Measurements from ENCODE around the gene COL15A1.

COL15A1 gene

GRCh38 chr9:98961513-98962180 is 17.9 kb downstream of the COL15A1 start:
- Histone ChIP-seq H3K4me2 (ENCODE audit: low read length) (no peak overlapping the region), H3F3A (ENCODE audit: control insufficient read depth, insufficient read depth) (no peaks in the 10 kb centered on the region), H3K27ac (ENCODE audit: low read depth, low read length) (no peak overlapping the region), H3K9me3 (ENCODE audit: control insufficient read depth, insufficient read depth, low read length) (no peaks in the 10 kb centered on the region), H3K36me3 (ENCODE audit: control insufficient read depth, low read length) (no peaks in the 10 kb centered on the region), H3K27me3 (ENCODE audit: control insufficient read depth, low read length) (peaks cover 13% of the 10 kb centered on the region), H4K20me1 (ENCODE audit: control insufficient read depth, insufficient read depth, low read depth, low read length) (no peaks in the 10 kb centered on the region), H3K4me1 (ENCODE audit: control insufficient read depth, low read length) (no peaks in the 10 kb centered on the region), H3K9me2 (replicated peaks; ENCODE audit: control insufficient read depth, low read length) (no peaks in the 10 kb centered on the region), H3K79me2 (ENCODE audit: control insufficient read depth, low read length) (no peaks in the 10 kb centered on the region), H3K4me3 (ENCODE audit: low read length) (no peak overlapping the region)
- TF ChIP-seq EZH2phosphoT487 (IDR thresholded peaks at IDR 0.05; ENCODE audit: borderline replicate concordance, low read length) (no peak), CTCF (IDR thresholded peaks at IDR 0.05; ENCODE audit: low read depth, low read length, poor library complexity, severe bottlenecking) (no peak)

GRCh38 chr9:98962181-98962560 is 18.5 kb downstream of the COL15A1 start:
- Histone ChIP-seq H3K4me2 (ENCODE audit: low read length) (no peak overlapping the region), H3K4me3 (ENCODE audit: low read length) (no peak overlapping the region), H3K27ac (ENCODE audit: low read depth, low read length) (no peak overlapping the region), H3K27me3 (ENCODE audit: control insufficient read depth, low read length) (peaks cover 13% of the 10 kb centered on the region), H3K9me3 (ENCODE audit: control insufficient read depth, insufficient read depth, low read length) (no peaks in the 10 kb centered on the region), H4K20me1 (ENCODE audit: control insufficient read depth, insufficient read depth, low read depth, low read length) (no peaks in the 10 kb centered on the region), H3K36me3 (ENCODE audit: control insufficient read depth, low read length) (no peaks in the 10 kb centered on the region), H3F3A (ENCODE audit: control insufficient read depth, insufficient read depth) (no peaks in the 10 kb centered on the region), H3K4me1 (ENCODE audit: control insufficient read depth, low read length) (no peaks in the 10 kb centered on the region), H3K79me2 (ENCODE audit: control insufficient read depth, low read length) (no peaks in the 10 kb centered on the region), H3K9me2 (replicated peaks; ENCODE audit: control insufficient read depth, low read length) (no peaks in the 10 kb centered on the region)
- TF ChIP-seq EZH2phosphoT487 (IDR thresholded peaks at IDR 0.05; ENCODE audit: borderline replicate concordance, low read length), result no peak
- no peak for TF ChIP-seq CTCF (IDR thresholded peaks at IDR 0.05; ENCODE audit: low read depth, low read length, poor library complexity, severe bottlenecking)

DNA sequence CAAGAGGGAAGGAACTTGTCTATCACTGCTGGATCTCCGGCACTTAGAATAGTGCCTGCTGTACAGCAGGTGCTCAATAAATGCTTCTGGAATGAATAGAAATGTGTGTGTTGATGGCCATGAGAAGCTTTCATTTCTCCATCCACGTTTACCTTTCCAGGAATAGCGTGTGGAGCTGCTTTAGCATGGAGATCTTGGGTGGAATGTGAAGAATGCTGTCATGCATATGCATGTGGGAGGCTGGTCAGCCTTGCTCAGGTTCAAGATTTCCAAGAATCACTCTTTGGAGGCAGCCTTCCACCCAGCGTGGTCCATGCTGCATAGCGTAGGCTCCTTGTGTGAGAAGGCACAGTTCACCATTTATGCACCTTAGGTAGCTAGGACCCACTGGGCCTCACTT is 19.2 kb downstream of the COL15A1 start:
- H3K27ac ChIP-seq (ENCODE audit: low read depth, low read length), result no peak overlapping the region
- peaks cover 13% of the 10 kb centered on the region for H3K27me3 ChIP-seq (ENCODE audit: control insufficient read depth, low read length)
- H3K4me2 ChIP-seq (ENCODE audit: low read length), result no peak overlapping the region
- H3K4me1 ChIP-seq (ENCODE audit: control insufficient read depth, low read length), result no peaks in the 10 kb centered on the region
- H3K79me2 ChIP-seq (ENCODE audit: control insufficient read depth, low read length), result no peaks in the 10 kb centered on the region
- no peaks in the 10 kb centered on the region for H3K36me3 ChIP-seq (ENCODE audit: control insufficient read depth, low read length)
- H3K9me3 ChIP-seq (ENCODE audit: control insufficient read depth, insufficient read depth, low read length), result no peaks in the 10 kb centered on the region
- H3F3A ChIP-seq (ENCODE audit: control insufficient read depth, insufficient read depth), result no peaks in the 10 kb centered on the region
- TF ChIP-seq CTCF (IDR thresholded peaks at IDR 0.05; ENCODE audit: low read depth, low read length, poor library complexity, severe bottlenecking) (no peak), EZH2phosphoT487 (IDR thresholded peaks at IDR 0.05; ENCODE audit: borderline replicate concordance, low read length) (no peak)
- no peaks in the 10 kb centered on the region for H3K9me2 ChIP-seq (replicated peaks; ENCODE audit: control insufficient read depth, low read length)
- no peak overlapping the region for H3K4me3 ChIP-seq (ENCODE audit: low read length)
- H4K20me1 ChIP-seq (ENCODE audit: control insufficient read depth, insufficient read depth, low read depth, low read length), result no peaks in the 10 kb centered on the region
